ENCODE measurements around the gene ARHGAP22.

ARHGAP22 gene

DNA sequence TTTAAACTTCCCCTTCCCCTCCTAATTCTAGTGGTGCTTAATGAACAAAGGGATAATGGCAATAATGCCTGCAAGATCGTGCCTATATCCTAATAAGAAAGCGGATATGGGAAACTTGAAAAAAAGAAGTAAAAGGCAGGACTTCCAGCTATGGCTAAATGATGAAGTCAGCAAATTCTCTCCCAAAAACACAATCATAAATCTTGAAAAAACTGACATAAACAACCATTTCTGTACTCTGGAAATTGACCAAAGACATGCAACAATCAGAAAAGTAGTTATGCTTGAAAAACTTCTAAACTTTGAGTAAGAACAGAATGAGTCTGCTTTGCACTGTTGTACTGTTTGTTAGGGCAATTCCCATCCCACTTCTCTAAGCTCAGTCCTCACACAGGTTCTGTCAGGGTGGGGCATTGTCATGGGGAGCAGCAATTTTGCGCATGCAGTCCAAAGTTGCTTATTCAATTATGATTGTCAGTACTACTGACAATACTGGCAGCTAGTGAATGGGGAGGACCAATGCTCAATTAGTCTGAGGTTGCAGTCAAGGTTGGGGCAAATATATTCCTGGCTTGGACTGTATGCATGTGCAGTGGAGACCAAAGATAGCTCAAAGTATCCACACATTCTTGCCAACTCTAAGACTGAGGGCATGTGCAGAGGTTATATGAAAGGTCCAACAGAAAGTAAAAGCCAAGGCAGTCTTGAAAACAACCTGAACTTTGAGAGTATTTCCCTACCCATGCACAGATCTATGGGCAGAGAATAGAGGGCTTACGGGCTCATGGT, 34.1 kb upstream of the ARHGAP22 start:
- Histone ChIP-seq H3K4me3 (peak overlapping the region in 2 of 10 experiments; percentile 15 to 19; a peak in 1 of 20 replicates), H3K36me3 (peaks cover 0 to 3% (median 0%) of the 10 kb centered on the region in 11 experiments; a peak in 1 of 22 replicates), H4K20me1 (no peaks in the 10 kb centered on the region), H3K4me1 (peaks cover 25 to 69% (median 50%) of the 10 kb centered on the region in 10 experiments), H3K9me3 (replicated peaks in 1 of 11) (peaks cover 19 to 36% (median 22%) of the 10 kb centered on the region in 11 experiments; a peak in 19 of 22 replicates), H3K4me2 (peak overlapping the region in 8 of 11 experiments; percentile 43 to 92 (median 77); a peak in 16 of 22 replicates), H3K9ac (peak overlapping the region in 4 of 11 experiments; percentile 48 to 61 (median 56); a peak in 6 of 22 replicates), H3K27me3 (peaks cover 0 to 16% (median 0%) of the 10 kb centered on the region in 11 experiments; a peak in 4 of 22 replicates), H3K27ac (peak overlapping the region in 9 of 11 experiments; percentile 8 to 76 (median 67); a peak in 16 of 22 replicates)
- no peak for TF ChIP-seq Cebpa-rat (IDR thresholded peaks at IDR 0.05)

DNA sequence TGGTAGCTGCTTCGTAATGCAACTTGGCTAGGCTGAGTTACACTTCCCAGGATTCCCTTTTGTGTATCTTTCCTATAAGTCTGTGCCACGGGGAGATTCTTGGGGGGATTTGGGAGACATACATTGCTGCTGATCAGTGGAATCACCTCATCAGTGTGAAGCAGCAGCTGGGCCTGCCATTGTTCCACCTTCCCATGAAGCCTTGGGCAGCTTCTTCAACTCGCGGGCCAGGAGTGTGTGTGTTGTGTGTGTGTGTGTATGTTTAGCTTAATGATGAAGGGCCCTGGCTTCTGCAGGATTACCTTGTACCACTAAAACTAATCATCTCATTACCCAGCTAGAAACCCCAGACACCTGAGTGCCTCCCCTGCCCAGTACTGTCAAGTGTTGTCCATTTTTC, 33.3 kb upstream of the ARHGAP22 start:
- Histone ChIP-seq H4K20me1 (no peaks in the 10 kb centered on the region), H3K4me1 (peaks cover 33 to 74% (median 58%) of the 10 kb centered on the region in 10 experiments), H3K9ac (peak overlapping the region in 1 of 11 experiments; percentile 61; a peak in 1 of 22 replicates), H3K4me2 (peak overlapping the region in 5 of 11 experiments; percentile 69 to 92 (median 86); a peak in 10 of 22 replicates), H3K4me3 (no peak overlapping the region), H3K36me3 (no peaks in the 10 kb centered on the region; a peak in 1 of 22 replicates), H3K27me3 (peaks cover 0 to 16% (median 0%) of the 10 kb centered on the region in 11 experiments; a peak in 4 of 22 replicates), H3K27ac (peak overlapping the region in 9 of 11 experiments; percentile 26 to 76 (median 67); a peak in 13 of 22 replicates), H3K9me3 (replicated peaks in 1 of 11) (peaks cover 13 to 32% (median 22%) of the 10 kb centered on the region in 11 experiments; a peak in 19 of 22 replicates)
- no peak for TF ChIP-seq Cebpa-rat (IDR thresholded peaks at IDR 0.05)

DNA sequence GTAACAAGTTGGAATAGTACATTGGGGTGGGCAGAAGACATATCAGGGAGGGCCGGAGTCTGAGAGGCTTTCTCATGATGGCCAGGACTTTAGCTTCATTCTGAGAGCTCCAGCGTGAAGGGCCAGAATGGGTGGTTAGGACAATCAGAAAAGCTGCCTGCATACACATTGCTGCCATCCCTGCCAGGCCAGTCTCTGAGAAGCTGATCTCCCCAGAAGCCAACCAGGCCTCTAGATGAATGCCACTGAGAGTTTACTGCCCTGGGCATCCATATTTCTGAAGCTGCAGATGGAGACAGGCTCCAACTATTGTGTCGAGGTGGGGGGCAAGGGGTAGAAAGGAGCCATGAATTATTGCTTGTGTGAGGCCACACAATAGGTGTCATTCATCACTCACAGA, 32.0 kb upstream of the ARHGAP22 start:
- Histone ChIP-seq H3K9ac (peak overlapping the region in 3 of 11 experiments; percentile 35 to 84 (median 77); a peak in 2 of 22 replicates), H3K36me3 (no peaks in the 10 kb centered on the region), H3K4me3 (no peak overlapping the region), H3K27ac (peak overlapping the region in 10 of 11 experiments; percentile 42 to 98 (median 96); a peak in 18 of 22 replicates), H3K9me3 (replicated peaks in 1 of 11) (peaks cover 11 to 28% (median 20%) of the 10 kb centered on the region in 11 experiments; a peak in 19 of 22 replicates), H4K20me1 (no peaks in the 10 kb centered on the region), H3K4me2 (peak overlapping the region in 10 of 11 experiments; percentile 87 to 98 (median 94); a peak in 19 of 22 replicates), H3K4me1 (peaks cover 39 to 87% (median 70%) of the 10 kb centered on the region in 10 experiments), H3K27me3 (peaks cover 0 to 24% (median 0%) of the 10 kb centered on the region in 11 experiments; a peak in 4 of 22 replicates)
- TF ChIP-seq Cebpa-rat (IDR thresholded peaks at IDR 0.05): no peak

DNA sequence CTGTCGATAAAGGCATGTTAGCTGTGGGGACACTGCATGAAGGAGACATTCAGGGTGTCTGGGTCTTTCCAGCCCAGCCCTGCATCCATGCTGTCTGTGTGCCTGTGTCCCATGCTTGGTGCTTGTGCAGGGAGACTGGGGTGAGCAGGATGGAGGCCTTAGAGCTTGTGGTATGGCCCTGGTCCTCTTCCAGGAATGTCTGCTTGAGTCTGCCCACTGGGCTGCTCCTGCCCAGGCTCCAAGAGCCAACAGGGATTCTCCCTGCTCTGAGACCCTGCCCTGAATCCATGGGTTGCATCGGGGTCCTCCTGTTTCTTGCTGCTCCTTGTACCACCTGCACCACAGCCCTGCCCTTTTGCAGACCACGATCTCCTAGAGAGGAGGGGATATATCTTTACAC, 31.4 kb upstream of the ARHGAP22 start:
- Histone ChIP-seq H3K4me2 (peak overlapping the region; percentile 87 to 98 (median 94)), H4K20me1 (no peaks in the 10 kb centered on the region), H3K9me3 (replicated peaks in 1 of 11) (peaks cover 4 to 22% (median 13%) of the 10 kb centered on the region in 11 experiments; a peak in 19 of 22 replicates), H3K27me3 (peaks cover 0 to 24% (median 0%) of the 10 kb centered on the region in 11 experiments; a peak in 4 of 22 replicates), H3K4me1 (peaks cover 39 to 94% (median 72%) of the 10 kb centered on the region in 10 experiments), H3K36me3 (no peaks in the 10 kb centered on the region), H3K4me3 (no peak overlapping the region), H3K27ac (peak overlapping the region; percentile 42 to 98 (median 96); a peak in 21 of 22 replicates), H3K9ac (peak overlapping the region in 9 of 11 experiments; percentile 3 to 87 (median 77); a peak in 13 of 22 replicates)
- no peak for TF ChIP-seq Cebpa-rat (IDR thresholded peaks at IDR 0.05)

DNA sequence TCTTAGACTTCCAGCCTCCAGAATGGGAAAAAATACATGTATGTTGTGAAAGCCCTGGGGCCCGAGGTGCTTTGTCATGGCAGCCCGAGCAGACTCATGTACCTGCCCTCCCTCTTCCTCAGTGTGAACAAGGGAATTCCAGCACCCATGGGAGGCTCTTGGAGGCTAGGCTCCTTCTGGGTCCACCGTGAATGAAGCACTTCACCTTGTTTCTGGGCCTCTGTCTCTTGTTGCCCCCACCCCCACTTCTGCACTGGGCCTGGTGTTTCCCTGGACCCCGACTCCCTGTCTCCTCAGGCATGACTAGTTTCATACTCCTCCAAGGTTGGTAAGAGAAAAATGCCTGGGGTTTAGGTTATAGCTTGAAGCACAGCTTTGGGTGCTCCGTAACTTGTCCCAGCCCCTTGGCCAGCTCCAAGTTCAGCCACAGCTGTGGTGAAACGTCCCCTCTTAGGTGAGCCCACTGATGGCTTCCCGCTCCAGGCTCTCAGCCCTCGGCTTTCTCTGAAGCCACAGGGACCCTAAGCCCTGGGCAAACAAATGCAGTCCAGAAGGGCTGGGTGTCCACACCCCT, 30.2 kb upstream of the ARHGAP22 start:
- peaks cover 0 to 24% (median 0%) of the 10 kb centered on the region in 11 experiments; a peak in 4 of 22 replicates for H3K27me3 ChIP-seq
- H3K4me1 ChIP-seq: peaks cover 39 to 97% (median 69%) of the 10 kb centered on the region in 10 experiments
- peak overlapping the region; percentile 76 to 87 (median 84) for H3K9ac ChIP-seq
- no peaks in the 10 kb centered on the region for H3K36me3 ChIP-seq
- peak overlapping the region in 8 of 10 experiments; percentile 1 to 52 (median 36); a peak in 14 of 20 replicates for H3K4me3 ChIP-seq
- H4K20me1 ChIP-seq: no peaks in the 10 kb centered on the region
- TF ChIP-seq Cebpa-rat (IDR thresholded peaks at IDR 0.05): no peak
- H3K4me2 ChIP-seq: peak overlapping the region; percentile 87 to 98 (median 94)
- peaks cover 0 to 15% (median 3%) of the 10 kb centered on the region in 11 experiments; a peak in 14 of 22 replicates for H3K9me3 ChIP-seq (replicated peaks in 1 of 11)
- H3K27ac ChIP-seq: peak overlapping the region; percentile 88 to 98 (median 96)

DNA sequence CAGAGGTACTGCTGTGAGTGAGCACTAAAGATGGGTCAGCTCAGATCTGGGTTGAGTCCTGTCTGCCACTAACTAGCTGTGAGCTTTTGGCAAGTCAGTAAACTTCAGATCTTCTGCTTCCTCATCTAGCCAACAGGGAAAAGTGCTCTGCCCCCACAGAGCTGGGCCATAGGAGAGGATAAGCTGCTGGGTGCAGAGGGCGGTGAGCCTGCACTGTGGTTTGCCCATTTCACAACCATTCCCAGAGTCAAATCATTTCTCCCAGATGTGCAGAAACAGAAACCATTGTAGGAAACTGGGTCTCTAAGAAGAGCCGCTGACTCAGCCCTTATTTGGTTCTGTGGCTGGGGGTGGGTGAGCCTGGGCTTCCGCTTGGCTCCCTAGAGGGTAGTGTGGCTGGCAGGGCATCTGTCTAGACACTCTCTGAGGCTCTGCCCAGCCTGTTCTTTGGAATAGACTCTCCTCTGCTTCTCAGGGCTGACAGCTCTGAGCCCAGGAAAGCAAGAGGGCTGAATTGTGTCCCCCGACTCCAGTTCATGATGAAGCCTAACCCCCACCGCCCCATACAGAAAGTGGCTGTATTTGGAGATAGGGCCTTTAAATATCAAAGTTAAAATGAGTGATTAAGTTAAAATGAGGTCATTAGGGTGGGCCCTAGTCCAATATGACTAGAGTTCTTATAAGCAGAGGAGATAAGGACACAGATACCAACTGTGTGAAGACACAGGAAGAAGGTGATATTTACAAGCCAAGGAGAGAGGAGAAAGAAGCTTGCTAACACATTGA, 29.5 kb upstream of the ARHGAP22 start:
- peak overlapping the region; percentile 87 to 98 (median 94) for H3K4me2 ChIP-seq
- peak overlapping the region; percentile 88 to 98 (median 96) for H3K27ac ChIP-seq

DNA sequence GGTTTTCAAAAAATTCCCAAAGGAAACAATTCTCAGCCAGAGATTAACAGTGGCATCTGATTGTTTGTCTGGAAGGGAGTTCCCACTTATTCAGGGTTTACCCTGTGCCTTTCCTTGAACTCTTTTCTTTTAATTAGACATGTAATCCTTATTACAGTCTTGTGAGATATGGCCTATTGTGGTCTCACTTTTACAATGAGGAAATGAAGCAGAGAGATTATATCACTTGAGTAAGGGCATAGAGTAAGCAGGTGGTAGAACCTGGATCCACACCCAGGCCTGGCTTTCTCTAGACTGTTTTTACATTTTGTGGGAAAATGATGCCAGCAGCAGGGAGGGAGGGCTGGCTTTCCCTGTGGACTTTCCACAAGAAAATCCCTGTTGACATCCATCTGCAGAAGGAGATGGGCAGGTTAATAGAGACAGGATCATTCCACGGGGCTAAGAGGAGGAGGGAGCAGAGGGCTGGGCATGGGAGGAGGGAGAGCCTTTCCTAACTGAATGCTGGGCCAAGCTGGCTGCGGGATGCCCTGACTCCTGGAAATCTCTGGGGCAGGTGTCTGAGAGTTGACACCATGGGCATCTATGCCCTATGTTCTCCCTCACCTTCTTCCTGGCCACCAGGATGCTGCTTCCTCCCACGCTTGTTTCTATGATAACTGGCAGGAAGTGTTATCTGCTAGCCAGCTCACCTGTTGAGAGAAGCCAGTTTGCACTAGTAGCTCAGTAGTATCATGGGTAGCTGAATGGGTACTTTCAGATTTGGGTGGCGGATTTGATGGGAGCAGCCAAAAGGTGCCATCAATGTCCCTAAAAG, 28.7 kb upstream of the ARHGAP22 start:
- Histone ChIP-seq H3K9me3 (replicated peaks in 1 of 11) (peaks cover 0 to 30% (median 13%) of the 10 kb centered on the region in 11 experiments; a peak in 14 of 22 replicates), H3K36me3 (no peaks in the 10 kb centered on the region), H3K9ac (peak overlapping the region; percentile 73 to 87 (median 81)), H3K4me3 (peak overlapping the region in 6 of 10 experiments; percentile 0 to 56 (median 28); a peak in 9 of 20 replicates), H4K20me1 (no peaks in the 10 kb centered on the region), H3K4me1 (peaks cover 39 to 94% (median 58%) of the 10 kb centered on the region in 10 experiments), H3K4me2 (peak overlapping the region; percentile 84 to 96 (median 93)), H3K27me3 (peaks cover 0 to 24% (median 0%) of the 10 kb centered on the region in 11 experiments; a peak in 4 of 22 replicates), H3K27ac (peak overlapping the region; percentile 80 to 98 (median 96))
- TF ChIP-seq Cebpa-rat (IDR thresholded peaks at IDR 0.05): no peak

More for the DNA sequence above, 29.5 kb upstream of the ARHGAP22 start:
- Histone ChIP-seq H3K4me3 (peak overlapping the region in 8 of 10 experiments; percentile 1 to 56 (median 36); a peak in 13 of 20 replicates), H3K36me3 (no peaks in the 10 kb centered on the region), H3K4me1 (peaks cover 39 to 97% (median 62%) of the 10 kb centered on the region in 10 experiments), H3K9me3 (replicated peaks in 1 of 11) (peaks cover 0 to 22% (median 9%) of the 10 kb centered on the region in 11 experiments; a peak in 11 of 22 replicates), H4K20me1 (no peaks in the 10 kb centered on the region), H3K27me3 (peaks cover 0 to 24% (median 0%) of the 10 kb centered on the region in 11 experiments; a peak in 4 of 22 replicates), H3K9ac (peak overlapping the region; percentile 76 to 87 (median 84))
- peak; percentile 89 to 97 (median 96); a peak in 21 of 22 replicates for TF ChIP-seq Cebpa-rat (IDR thresholded peaks at IDR 0.05)
